Adrenal gland (tissue), 5 donors: ENCODE measurements around the gene TRMT11.
"Not testable (repeated sequence)": the region's sequence is repeated elsewhere in the genome, so short reads cannot be mapped to it uniquely, and the experiment has no call there.

ENCODE experiments used
- CTCF ChIP-seq, 6 experiments: fragments of 450-650 bp in 4 of 6; fragments of 200-600 bp in 2 of 6; sonication (generic) in 1 of 6; IDR thresholded peaks; 1 replicate in 5 of 6; 2 replicates in 1 of 6; pipeline versions ENCODE4 v1.5.1 to v1.8.0; 2016 to 2021; ENCODE audit warnings: antibody characterized with exemption in 6 of 6, mild to moderate bottlenecking in 2 of 6, moderate library complexity in 1 of 6
- POLR2A ChIP-seq, 2 donors: fragments of 450-650 bp; IDR thresholded peaks; one replicate each; pipeline ENCODE4 v1.6.1; 2017; ENCODE audit warnings: antibody characterized with exemption in 2 of 2, mild to moderate bottlenecking in 2 of 2, moderate library complexity in 1 of 2
- donor health status: DM: no; HTN: no; CAD: no.

GRCh38 chr6:126023474-126023873 is 37.1 kb downstream of the TRMT11 start:
- TF ChIP-seq POLR2A, CTCF (IDR thresholded peaks at IDR 0.05): not testable (repeated sequence)
